Measurements from ENCODE around the gene ETDC. TPM values are rescaled to one million over a fixed set of nuclear protein-coding genes. Genes with fewer than 3 reads are reported as not detected.
"Not testable (repeated sequence)": the region's sequence is repeated elsewhere in the genome, so short reads cannot be mapped to it uniquely, and the experiment has no call there.

Gene ETDC
- total RNA-seq, 2 donors from 2014 or later = not detected

GRCh38 chrX:135307171-135307570 lies 2.1 kb upstream of the ETDC start:
- DNase-seq = no peak
- Histone ChIP-seq H3K9me3 (no peaks in the 10 kb centered on the region), H3K27me3 (no peaks in the 10 kb centered on the region), H3K36me3 (no peaks in the 10 kb centered on the region), H3K27ac (no peak overlapping the region), H3K4me3 (no peak overlapping the region), H3K9ac (ENCODE audit: low read depth in 2 of 2, low read length in 2 of 2) (no peak overlapping the region), H3K4me1 (no peaks in the 10 kb centered on the region)
- no peak for TF ChIP-seq CTCF (IDR thresholded peaks at IDR 0.05)
- intact Hi-C loops (cut with DNase I) = no loop called here

GRCh38 chrX:135308345-135308855 lies 880 bp upstream of the ETDC start:
- Histone ChIP-seq H3K4me3 (no peak overlapping the region), H3K27me3 (no peaks in the 10 kb centered on the region), H3K27ac (no peak overlapping the region), H3K9ac (ENCODE audit: low read depth in 2 of 2, low read length in 2 of 2) (no peak overlapping the region), H3K36me3 (no peaks in the 10 kb centered on the region), H3K4me1 (no peaks in the 10 kb centered on the region), H3K9me3 (no peaks in the 10 kb centered on the region)
- no peak for TF ChIP-seq CTCF (IDR thresholded peaks at IDR 0.05)
- DNase-seq = no peak
- intact Hi-C loops (cut with DNase I) = no loop called here

GRCh38 chrX:135315864-135316263 lies 6.6 kb downstream of the ETDC start:
- no peak overlapping the region for H3K4me3 ChIP-seq
- intact Hi-C loops (cut with DNase I) = no loop called here

GRCh38 chrX:135324463-135324862 lies 15.2 kb downstream of the ETDC start:
- no peak for DNase-seq
- intact Hi-C loops (cut with DNase I) = no loop called here
- Histone ChIP-seq H3K27ac (no peak overlapping the region), H3K4me3 (no peak overlapping the region), H3K9me3 (no peaks in the 10 kb centered on the region), H3K36me3 (no peaks in the 10 kb centered on the region), H3K9ac (ENCODE audit: low read depth in 2 of 2, low read length in 2 of 2) (no peak overlapping the region), H3K27me3 (no peaks in the 10 kb centered on the region), H3K4me1 (no peaks in the 10 kb centered on the region)
- no peak for TF ChIP-seq CTCF (IDR thresholded peaks at IDR 0.05)

More at GRCh38 chrX:135315864-135316263, 6.6 kb downstream of the ETDC start:
- H3K36me3 ChIP-seq = no peaks in the 10 kb centered on the region
- no peaks in the 10 kb centered on the region for H3K9me3 ChIP-seq
- no peak for TF ChIP-seq CTCF (IDR thresholded peaks at IDR 0.05)
- no peaks in the 10 kb centered on the region for H3K4me1 ChIP-seq
- H3K27ac ChIP-seq = no peak overlapping the region
- H3K9ac ChIP-seq (ENCODE audit: low read depth in 2 of 2, low read length in 2 of 2) = no peak overlapping the region
- H3K27me3 ChIP-seq = no peaks in the 10 kb centered on the region
- no peak for DNase-seq

- H3K9ac ChIP-seq (ENCODE audit: low read depth in 2 of 2, low read length in 2 of 2); H3K27ac ChIP-seq; H3K4me3 ChIP-seq; H3K9me3 ChIP-seq; intact Hi-C loops (cut with DNase I); H3K36me3 ChIP-seq; H3K27me3 ChIP-seq; H3K4me1 ChIP-seq; DNase-seq: not testable (repeated sequence)
Observed at GRCh38 chrX:135325036-135325818, 15.9 kb downstream of the ETDC start.

GRCh38 chrX:135327299-135327698 lies 18.0 kb downstream of the ETDC start:
- no peaks in the 10 kb centered on the region for H3K4me1 ChIP-seq
- intact Hi-C loops (cut with DNase I) = no loop called here
- H3K27me3 ChIP-seq = no peaks in the 10 kb centered on the region
- H3K36me3 ChIP-seq = no peaks in the 10 kb centered on the region
- DNase-seq = no peak
- H3K9ac ChIP-seq (ENCODE audit: low read depth in 2 of 2, low read length in 2 of 2) = no peak overlapping the region
- no peaks in the 10 kb centered on the region for H3K9me3 ChIP-seq
- H3K4me3 ChIP-seq = no peak overlapping the region
- no peak for TF ChIP-seq CTCF (IDR thresholded peaks at IDR 0.05)
- H3K27ac ChIP-seq = no peak overlapping the region

All from colonic mucosa (tissue), 4 donors.